ENCODE measurements around the gene CRYBG1.

CRYBG1 gene

DNA sequence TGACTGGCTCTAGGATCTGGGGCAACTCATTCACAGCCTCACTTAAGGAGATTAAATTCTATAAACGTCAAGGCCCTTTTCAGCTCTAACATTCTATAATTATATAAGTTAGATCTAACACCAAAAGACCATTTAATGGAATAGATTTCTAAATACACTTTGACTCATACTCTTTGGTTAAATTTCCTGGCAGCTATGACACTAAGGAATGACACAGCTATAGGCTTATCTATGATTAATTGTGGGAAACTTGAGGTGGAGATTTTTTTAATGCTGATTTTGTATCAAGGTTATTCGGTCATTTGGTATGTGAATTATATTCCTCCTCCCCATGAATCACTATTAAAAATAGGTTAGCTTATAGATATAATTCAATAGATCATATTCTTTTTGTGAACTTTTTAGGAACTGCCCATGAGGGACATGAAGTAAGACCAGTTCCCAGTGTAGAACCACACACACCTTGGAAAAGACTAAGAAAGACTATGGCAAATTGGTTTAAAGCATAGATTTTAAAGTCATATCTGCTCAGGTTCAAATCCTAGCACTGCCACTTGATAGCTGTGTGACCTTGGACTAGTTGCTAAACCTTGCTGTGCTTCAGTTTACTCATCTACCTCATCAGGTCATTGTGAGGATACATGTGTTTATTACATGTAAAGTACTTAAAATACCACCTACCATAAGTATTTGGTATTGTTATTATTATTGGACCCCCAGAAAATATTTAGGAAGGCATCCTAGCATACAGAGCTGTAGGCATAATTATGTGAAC is 116.0 kb downstream of the CRYBG1 start:
- H3K27me3 Mint-ChIP-seq, result no peaks in the 10 kb centered on the region
- H3K36me3 Mint-ChIP-seq (ENCODE audit: low read depth), result no peaks in the 10 kb centered on the region
- no peak overlapping the region for H3K27ac Mint-ChIP-seq
- H3K9me3 Mint-ChIP-seq, result no peaks in the 10 kb centered on the region
- H3K4me1 Mint-ChIP-seq (ENCODE audit: low read depth), result no peaks in the 10 kb centered on the region
- H3K4me3 Mint-ChIP-seq, result no peak overlapping the region

DNA sequence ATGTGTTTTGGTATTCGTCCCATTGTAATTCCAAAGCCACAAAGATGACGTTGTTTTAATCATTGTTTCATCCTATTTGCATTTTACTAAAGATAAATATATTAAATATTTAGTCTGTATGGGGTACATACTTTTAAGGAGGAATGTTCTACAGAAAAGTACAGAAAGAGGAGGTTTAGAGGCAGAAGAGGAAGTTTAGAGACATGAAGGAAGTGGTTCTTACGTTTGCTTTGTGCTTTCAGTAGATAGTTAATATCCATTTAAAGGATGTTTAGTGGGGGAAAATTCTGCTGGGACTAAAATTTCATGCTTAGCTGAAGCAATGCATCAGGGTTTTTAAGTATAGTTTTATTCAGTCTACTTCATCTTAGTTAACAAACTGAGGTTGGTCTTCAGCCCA is 116.6 kb downstream of the CRYBG1 start:
- H3K4me3 Mint-ChIP-seq, result no peak overlapping the region
- H3K36me3 Mint-ChIP-seq (ENCODE audit: low read depth), result no peaks in the 10 kb centered on the region
- H3K27me3 Mint-ChIP-seq, result no peaks in the 10 kb centered on the region
- H3K27ac Mint-ChIP-seq, result no peak overlapping the region
- no peaks in the 10 kb centered on the region for H3K4me1 Mint-ChIP-seq (ENCODE audit: low read depth)
- no peaks in the 10 kb centered on the region for H3K9me3 Mint-ChIP-seq

DNA sequence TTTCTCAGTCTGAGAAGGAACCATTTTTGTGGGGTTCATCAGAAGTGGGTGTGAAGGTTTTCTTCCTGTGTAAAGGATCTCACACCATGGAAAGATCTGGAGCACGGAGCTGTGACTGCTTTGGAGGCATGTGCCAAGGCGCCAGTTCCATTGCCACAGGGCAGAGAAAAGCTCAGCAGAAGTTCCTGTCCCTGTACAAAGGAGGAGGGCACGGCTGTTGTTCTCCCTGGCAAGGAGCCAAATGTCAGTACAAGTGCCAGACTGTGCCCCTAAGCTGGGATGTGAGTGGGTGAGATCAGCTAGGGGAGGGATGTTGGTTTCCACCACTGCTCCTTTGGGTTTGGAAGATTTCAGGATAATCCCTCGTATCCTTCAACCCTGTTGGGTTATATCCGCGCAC is 117.3 kb downstream of the CRYBG1 start:
- H3K27ac Mint-ChIP-seq, result no peak overlapping the region

DNA sequence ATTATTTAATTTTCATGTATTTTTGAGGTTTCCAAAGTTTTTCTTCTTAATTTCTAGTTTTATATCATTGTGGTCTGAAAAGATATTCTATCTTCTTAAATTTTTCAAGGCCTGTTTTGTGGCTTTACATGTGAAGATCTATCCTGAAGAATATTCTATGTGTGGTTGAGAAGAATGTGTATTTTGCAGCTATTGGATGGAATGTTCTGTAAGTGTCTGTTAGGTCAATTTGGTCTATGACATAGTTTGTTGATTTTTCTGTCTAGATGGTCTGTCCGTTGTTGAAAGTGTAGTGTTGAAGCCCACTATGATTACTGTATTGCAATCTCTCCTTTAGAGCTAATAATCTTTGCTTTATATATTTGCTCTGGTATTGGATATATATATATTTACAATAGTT is 125.7 kb downstream of the CRYBG1 start:
- Mint-ChIP-seq H3K36me3 (ENCODE audit: low read depth) (no peaks in the 10 kb centered on the region), H3K4me1 (ENCODE audit: low read depth) (no peaks in the 10 kb centered on the region), H3K27me3 (no peaks in the 10 kb centered on the region), H3K4me3 (no peak overlapping the region), H3K27ac (no peak overlapping the region), H3K9me3 (no peaks in the 10 kb centered on the region)

More for the DNA sequence above, 117.3 kb downstream of the CRYBG1 start:
- H3K36me3 Mint-ChIP-seq (ENCODE audit: low read depth), result no peaks in the 10 kb centered on the region
- H3K4me1 Mint-ChIP-seq (ENCODE audit: low read depth), result no peaks in the 10 kb centered on the region
- H3K27me3 Mint-ChIP-seq, result no peaks in the 10 kb centered on the region
- no peak overlapping the region for H3K4me3 Mint-ChIP-seq
- no peaks in the 10 kb centered on the region for H3K9me3 Mint-ChIP-seq

DNA sequence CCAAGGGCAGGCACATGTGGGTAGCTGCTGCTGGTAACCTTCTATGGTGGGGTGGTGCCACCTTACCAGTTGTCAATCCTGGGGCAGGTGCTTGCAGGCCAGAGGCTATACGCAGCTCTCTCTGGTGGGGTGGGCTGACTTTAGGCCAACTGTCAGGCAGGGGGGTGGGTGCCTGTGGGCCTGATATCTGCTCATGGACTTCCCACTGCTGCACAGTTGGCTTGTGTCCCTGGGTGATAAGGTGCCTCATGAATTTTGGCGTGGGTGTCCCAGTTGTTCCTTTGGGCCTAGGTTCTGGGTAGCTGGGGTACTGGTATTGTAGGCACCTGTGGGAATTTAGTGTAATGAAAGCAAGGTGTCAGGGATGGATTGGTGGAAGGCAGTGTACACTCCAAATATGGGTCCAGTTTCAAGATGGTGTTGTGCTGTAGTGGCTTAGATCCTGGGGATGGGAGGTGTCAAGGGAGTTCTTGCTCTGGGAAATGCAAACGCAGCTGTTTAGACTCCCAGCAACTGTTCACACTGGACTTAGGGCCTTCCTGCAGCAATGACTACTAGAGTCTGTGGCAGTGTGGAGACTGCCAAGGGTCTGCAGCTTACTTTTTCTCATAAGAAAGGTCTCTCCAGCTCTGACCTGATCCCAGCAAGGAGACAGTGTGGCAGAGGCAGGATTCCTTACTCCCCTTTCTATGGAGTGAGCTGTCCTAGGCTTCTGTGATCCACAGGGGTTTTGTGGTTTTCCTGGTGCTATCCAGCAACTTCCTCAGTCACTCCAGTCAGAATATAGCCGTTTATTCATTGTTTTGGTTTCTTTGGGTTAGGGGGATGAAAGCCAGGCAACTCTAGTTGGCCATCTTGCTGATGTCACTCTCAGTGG is 128.2 kb downstream of the CRYBG1 start:
- Mint-ChIP-seq H3K27me3 (no peaks in the 10 kb centered on the region), H3K27ac (no peak overlapping the region), H3K4me1 (ENCODE audit: low read depth) (no peaks in the 10 kb centered on the region), H3K4me3 (no peak overlapping the region), H3K36me3 (ENCODE audit: low read depth) (no peaks in the 10 kb centered on the region), H3K9me3 (no peaks in the 10 kb centered on the region)

DNA sequence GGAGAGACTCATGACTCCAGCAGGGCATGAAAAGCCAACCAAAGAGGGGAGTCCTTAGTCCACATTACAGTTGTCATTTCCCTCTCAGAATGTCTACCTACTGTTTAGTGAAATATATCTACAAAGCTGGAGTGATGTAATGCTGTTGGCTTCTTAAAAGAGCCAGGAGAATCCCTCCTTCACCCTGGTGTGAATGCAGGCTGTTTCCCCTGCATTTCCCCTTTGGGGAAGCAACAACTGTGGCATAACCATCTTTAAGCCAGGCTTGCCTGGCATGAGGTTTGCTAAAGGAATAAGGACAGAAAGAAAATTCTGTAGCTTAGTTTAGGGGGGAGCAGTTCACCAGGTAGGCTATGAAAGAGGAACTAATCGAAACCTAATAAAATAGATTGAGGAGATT is 129.5 kb downstream of the CRYBG1 start:
- Mint-ChIP-seq H3K4me1 (ENCODE audit: low read depth) (peaks cover 3% of the 10 kb centered on the region), H3K36me3 (ENCODE audit: low read depth) (no peaks in the 10 kb centered on the region), H3K27me3 (no peaks in the 10 kb centered on the region), H3K4me3 (no peak overlapping the region), H3K27ac (no peak overlapping the region), H3K9me3 (no peaks in the 10 kb centered on the region)

DNA sequence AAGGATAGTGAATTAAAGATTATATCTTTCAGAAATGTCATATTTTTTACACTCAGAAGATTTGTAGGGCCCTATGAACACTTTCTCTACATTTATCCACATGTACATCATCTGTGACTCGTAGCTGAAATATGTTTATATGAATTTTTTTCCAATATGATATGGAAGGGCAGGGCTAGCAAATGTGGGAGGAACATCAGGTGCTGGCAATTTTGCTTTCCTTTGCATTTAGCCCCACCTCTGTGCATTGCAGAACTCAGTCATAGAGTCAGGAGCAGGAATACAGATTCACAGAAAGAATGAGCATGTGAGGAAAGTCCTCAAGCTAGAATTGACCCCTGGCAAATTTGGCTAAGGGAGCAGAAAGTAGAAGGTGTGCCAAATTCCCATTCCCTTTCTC is 129.9 kb downstream of the CRYBG1 start:
- Mint-ChIP-seq H3K27ac (no peak overlapping the region), H3K4me3 (no peak overlapping the region), H3K9me3 (no peaks in the 10 kb centered on the region), H3K27me3 (no peaks in the 10 kb centered on the region), H3K4me1 (ENCODE audit: low read depth) (peaks cover 4% of the 10 kb centered on the region), H3K36me3 (ENCODE audit: low read depth) (no peaks in the 10 kb centered on the region)

DNA sequence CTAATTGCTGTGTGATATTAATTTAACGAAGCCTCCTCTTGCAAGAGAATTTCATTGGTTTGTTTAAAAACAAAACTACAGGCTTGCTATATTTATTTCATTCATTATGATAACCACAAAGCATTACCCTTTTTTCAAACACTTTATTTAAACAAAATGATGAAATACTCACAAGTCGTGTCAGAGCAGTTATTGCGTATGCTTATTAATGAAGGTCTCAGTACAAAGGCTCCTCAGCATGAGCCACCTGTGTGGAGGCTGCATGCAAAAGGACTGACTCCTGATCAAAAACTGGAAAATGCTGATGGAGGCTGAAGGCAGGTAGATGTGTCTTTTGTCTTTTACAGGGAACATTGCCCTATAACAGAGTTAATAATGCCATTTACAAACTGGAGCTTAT is 130.5 kb downstream of the CRYBG1 start:
- Mint-ChIP-seq H3K4me3 (no peak overlapping the region), H3K36me3 (ENCODE audit: low read depth) (no peaks in the 10 kb centered on the region), H3K27ac (no peak overlapping the region), H3K27me3 (no peaks in the 10 kb centered on the region), H3K4me1 (ENCODE audit: low read depth) (peaks cover 4% of the 10 kb centered on the region), H3K9me3 (no peaks in the 10 kb centered on the region)

DNA sequence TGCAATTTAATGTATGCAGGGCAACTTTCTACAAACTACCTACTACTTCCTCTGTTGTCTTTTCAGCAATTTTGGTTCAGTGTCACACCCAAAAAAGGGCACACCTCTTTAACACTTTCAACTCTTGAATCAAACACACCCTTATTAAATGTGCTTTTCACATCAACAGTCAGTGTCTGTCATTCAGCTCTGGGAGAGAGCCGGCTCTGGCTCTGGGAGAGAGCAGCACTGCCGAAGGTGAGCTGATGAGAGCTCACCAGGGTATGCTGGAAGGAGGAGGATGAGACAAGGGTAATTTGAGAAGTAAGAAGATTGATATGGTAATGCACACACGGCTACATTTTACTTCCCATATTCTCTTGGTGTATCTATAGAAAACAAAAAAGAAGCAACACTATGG is 134.5 kb downstream of the CRYBG1 start:
- H3K27ac Mint-ChIP-seq, result no peak overlapping the region
- no peak overlapping the region for H3K4me3 Mint-ChIP-seq
- no peaks in the 10 kb centered on the region for H3K9me3 Mint-ChIP-seq
- peaks cover 4% of the 10 kb centered on the region for H3K4me1 Mint-ChIP-seq (ENCODE audit: low read depth)
- no peaks in the 10 kb centered on the region for H3K27me3 Mint-ChIP-seq
- no peaks in the 10 kb centered on the region for H3K36me3 Mint-ChIP-seq (ENCODE audit: low read depth)

DNA sequence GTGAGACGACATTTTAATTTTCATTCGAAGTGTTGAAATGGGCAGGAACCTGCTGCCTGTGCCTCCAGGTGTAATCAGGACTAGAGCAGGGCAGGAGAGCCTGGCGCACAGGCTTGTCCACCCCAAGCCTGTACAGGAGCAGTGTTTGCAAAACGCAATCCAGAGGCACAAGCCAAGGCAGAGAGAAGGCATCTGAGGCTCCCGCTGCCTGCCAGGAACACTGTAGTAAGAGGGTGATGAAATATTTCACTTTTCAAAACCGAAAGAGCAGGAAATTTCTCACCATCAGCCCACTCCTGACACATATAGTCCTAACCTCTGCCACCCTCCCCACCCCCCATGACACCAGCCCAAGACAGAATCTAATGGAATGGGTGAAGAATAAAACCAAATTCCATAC is 136.3 kb downstream of the CRYBG1 start:
- Mint-ChIP-seq H3K27ac (no peak overlapping the region), H3K4me1 (ENCODE audit: low read depth) (peaks cover 4% of the 10 kb centered on the region), H3K27me3 (no peaks in the 10 kb centered on the region), H3K36me3 (ENCODE audit: low read depth) (no peaks in the 10 kb centered on the region), H3K4me3 (no peak overlapping the region), H3K9me3 (no peaks in the 10 kb centered on the region)

DNA sequence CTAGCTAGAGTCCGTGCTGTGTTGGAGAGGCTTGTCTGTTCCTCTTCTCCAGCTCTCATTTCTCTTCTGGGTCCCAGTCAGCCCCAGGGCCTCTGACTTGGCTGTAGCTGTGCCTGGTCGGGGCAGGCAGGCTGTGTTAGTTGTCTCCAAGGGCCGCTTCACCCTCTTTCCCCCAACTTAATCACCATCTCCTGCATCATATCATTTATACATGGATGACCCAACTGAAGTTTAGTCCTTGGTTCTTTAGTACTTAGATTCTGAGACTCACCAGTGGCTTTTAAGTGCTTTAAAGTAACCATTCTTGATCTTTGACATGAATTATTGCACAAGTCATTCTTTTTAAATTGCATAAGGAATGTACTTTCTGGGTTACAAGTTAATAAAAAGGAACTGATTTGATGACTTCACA is 141.4 kb downstream of the CRYBG1 start:
- H3K4me3 Mint-ChIP-seq, result no peak overlapping the region
- H3K27ac Mint-ChIP-seq, result no peak overlapping the region
- H3K36me3 Mint-ChIP-seq (ENCODE audit: low read depth), result no peaks in the 10 kb centered on the region
- no peaks in the 10 kb centered on the region for H3K27me3 Mint-ChIP-seq
- H3K4me1 Mint-ChIP-seq (ENCODE audit: low read depth), result no peaks in the 10 kb centered on the region
- no peaks in the 10 kb centered on the region for H3K9me3 Mint-ChIP-seq

DNA sequence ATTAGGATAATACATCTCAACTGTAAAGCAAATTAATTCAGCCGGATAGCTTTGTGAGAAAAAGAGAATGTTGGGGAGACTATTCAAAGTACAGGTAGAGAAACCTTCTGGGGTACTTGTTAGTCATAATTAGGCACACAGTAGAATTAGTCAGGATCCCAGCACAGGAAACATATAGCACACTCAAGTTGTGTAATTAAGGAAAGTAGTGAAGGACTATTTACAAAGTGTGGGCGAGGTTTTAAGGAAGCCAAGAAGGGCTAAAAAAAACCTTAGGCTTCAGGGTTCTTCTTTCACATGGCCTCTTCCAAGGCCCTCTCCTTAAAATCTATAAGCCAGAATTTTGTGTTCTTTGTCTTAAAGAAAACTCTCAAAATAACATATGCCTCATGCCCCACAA is 142.0 kb downstream of the CRYBG1 start:
- Mint-ChIP-seq H3K4me3 (no peak overlapping the region), H3K9me3 (no peaks in the 10 kb centered on the region), H3K4me1 (ENCODE audit: low read depth) (no peaks in the 10 kb centered on the region)

DNA sequence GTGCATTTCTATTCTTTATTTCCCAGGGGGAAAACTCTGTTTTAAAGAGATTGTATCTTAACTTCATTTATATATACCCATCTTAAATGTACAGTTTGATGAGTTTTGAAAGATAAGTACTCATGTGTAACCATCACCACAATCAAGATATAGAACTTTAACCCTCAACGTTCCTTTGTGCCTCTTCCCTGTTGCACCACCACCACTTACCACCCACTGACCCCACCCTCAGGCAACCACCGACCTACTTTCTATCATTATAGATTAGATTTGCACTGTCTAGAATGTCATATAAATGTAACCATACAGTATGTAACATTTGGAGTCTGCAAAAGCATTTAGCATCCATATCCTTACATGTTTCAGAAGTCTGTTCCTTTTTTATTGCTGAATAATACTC is 147.8 kb downstream of the CRYBG1 start:
- Mint-ChIP-seq H3K4me1 (ENCODE audit: low read depth) (peaks cover 30% of the 10 kb centered on the region), H3K27ac (no peak overlapping the region), H3K36me3 (ENCODE audit: low read depth) (no peaks in the 10 kb centered on the region), H3K4me3 (no peak overlapping the region), H3K27me3 (no peaks in the 10 kb centered on the region), H3K9me3 (no peaks in the 10 kb centered on the region)

More for the DNA sequence above, 142.0 kb downstream of the CRYBG1 start:
- Mint-ChIP-seq H3K27ac (no peak overlapping the region), H3K36me3 (ENCODE audit: low read depth) (no peaks in the 10 kb centered on the region), H3K27me3 (no peaks in the 10 kb centered on the region)

DNA sequence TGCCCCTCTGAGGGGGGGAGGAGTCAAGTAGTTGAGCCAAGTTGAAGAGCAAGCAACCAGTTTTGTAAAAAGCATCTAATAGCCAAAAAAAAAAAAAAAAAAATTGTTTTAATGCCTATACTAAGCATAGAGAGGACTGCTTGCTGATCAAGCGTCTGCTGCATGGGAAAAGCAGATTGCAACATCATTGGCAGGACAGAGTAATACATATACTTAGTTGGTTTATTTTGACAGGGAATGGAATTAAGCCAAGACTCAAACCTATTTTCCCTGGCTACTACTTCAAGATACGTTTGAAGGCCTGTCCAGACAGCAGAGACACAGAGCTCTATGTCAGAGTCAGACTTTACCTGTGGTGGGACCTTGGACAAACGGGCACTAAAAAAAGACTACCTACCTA is 148.3 kb downstream of the CRYBG1 start:
- Mint-ChIP-seq H3K36me3 (ENCODE audit: low read depth) (no peaks in the 10 kb centered on the region), H3K27me3 (no peaks in the 10 kb centered on the region), H3K27ac (no peak overlapping the region), H3K4me3 (peak overlapping the region; percentile 93), H3K4me1 (ENCODE audit: low read depth) (peaks cover 35% of the 10 kb centered on the region), H3K9me3 (no peaks in the 10 kb centered on the region)

DNA sequence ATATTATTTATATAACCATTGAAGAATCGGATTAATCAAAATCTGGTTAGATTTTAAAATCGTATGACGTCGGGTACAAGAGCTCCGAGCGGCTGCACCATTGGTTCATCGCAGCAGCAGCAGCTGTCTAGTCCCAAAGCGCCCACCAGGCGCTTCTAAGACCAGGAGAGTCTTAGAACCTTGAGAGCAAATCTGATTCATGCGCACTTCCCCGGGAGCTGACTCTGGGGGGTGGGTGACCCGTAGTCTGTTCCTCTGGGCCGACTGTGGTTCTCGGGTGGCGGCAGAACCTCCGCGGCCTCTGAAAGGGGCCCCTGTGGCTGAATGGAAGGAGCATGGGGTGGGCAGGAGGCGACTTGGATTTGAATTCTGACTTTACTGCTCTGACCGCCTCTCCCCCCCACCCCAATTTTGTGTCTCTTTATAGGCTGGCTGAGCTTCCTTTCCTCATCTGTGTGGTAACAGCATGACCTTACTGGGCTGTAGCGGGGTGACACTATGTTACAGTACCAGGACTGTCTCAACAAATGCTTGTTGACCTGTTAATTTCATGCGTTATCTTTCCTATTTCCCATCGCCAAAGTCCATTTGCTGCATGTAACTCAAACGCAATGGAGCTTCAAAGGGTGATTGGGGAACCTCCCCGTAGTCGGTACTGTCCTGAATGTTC is 149.0 kb downstream of the CRYBG1 start:
- Mint-ChIP-seq H3K27me3 (no peaks in the 10 kb centered on the region), H3K4me1 (ENCODE audit: low read depth) (peaks cover 42% of the 10 kb centered on the region), H3K27ac (peak overlapping the region; percentile 77), H3K9me3 (no peaks in the 10 kb centered on the region), H3K36me3 (ENCODE audit: low read depth) (no peaks in the 10 kb centered on the region), H3K4me3 (peak overlapping the region; percentile 93)
